HCT116 (cell line): Measurements from ENCODE around the gene ATP6V1G2. TPM values are rescaled to one million over a fixed set of nuclear protein-coding genes. Genes with fewer than 3 reads are reported as not detected.

Experiments
- ATAC-seq: fragments of 200-7000 bp; cut with Tn5 transposase; 2 replicates; pipeline ENCODE4 v1.9.1; 2020; ENCODE audit warnings: mild to moderate bottlenecking, moderate library complexity
- BruUV-seq: library from RNA; stranded (reverse); fragments of 400-500 nt; replicated peaks from 2 replicates; lab custom pipeline; 2021; lab: Mats Ljungman, UMichigan
- CTCF ChIA-PET: fragments of 300-600 bp; sonication (Branson Sonifier 250); formaldehyde crosslinking; loops from one replicate; lab custom pipeline; 2021; ENCODE audit warnings: antibody characterized with exemption; lab: Charles Lee
- POLR2A ChIA-PET: fragments of 300-600, 350-600 bp; sonication (Branson Sonifier 250); formaldehyde crosslinking; loops from one replicate; lab custom pipeline; 2021; ENCODE audit warnings: antibody characterized with exemption; lab: Charles Lee
- RAD21 ChIA-PET, 2 experiments: fragments of 300-600 bp; sonication (Branson Sonifier 250); formaldehyde crosslinking; loops; one replicate each; lab custom pipeline; 2023; ENCODE audit warnings: low total read pairs in 2 of 2; ENCODE audit not compliant: uncharacterized antibody in 2 of 2, unreplicated experiment in 2 of 2, low non-redundant PET in 1 of 2; lab: Charles Lee
- DNase-seq: peaks from one replicate; pipeline ENCODE4 v3.0.0-alpha.2; 2010; ENCODE audit warnings: low read depth, low spot score
- H2AFZ ChIP-seq: fragments of 200-600 bp; shearing (Covaris generic), sonication (generic); 2 replicates; pipeline ENCODE4 v1.6.1; 2017; ENCODE audit warnings: low read depth, mixed run types, mixed read lengths, antibody characterized with exemption, low read length; ENCODE audit not compliant: poor library complexity, severe bottlenecking
- H3K27ac ChIP-seq: 2 replicates; pipeline ENCODE4 v1.5.1; 2012; ENCODE audit warnings: low read depth, low read length
- H3K27me3 ChIP-seq: fragments of 200-600 bp; sonication (generic); 2 replicates; pipeline ENCODE4 v1.6.1; 2016; ENCODE audit warnings: mixed run types, low read length, mixed read lengths; ENCODE audit not compliant: insufficient read depth
- H3K36me3 ChIP-seq, 2 experiments: fragments of 200-500 bp in 1 of 2; fragments of 200-600 bp in 1 of 2; sonication (Bioruptor generic) in 1 of 2; sonication (generic) in 1 of 2; 2 replicates each; pipeline versions ENCODE4 v1.5.1 to v1.6.1; 2014 to 2016; ENCODE audit warnings: low read length in 2 of 2, inconsistent platforms in 1 of 2, mixed read lengths in 1 of 2, mixed run types in 1 of 2; ENCODE audit not compliant: insufficient read depth in 2 of 2, control insufficient read depth in 1 of 2
- H3K4me1 ChIP-seq, 2 experiments: fragments of 200-600 bp in 1 of 2; sonication (generic) in 1 of 2; 2 replicates each; pipeline versions ENCODE4 v1.5.1 to v1.6.1; 2012 to 2017; ENCODE audit warnings: low read length in 2 of 2, inconsistent platforms in 1 of 2, mild to moderate bottlenecking in 1 of 2, mixed read lengths in 1 of 2, mixed run types in 1 of 2, moderate library complexity in 1 of 2; ENCODE audit not compliant: insufficient read depth in 2 of 2, control insufficient read depth in 1 of 2
- H3K4me2 ChIP-seq: fragments of 200-600 bp; sonication (generic); 2 replicates; pipeline ENCODE4 v1.6.1; 2017; ENCODE audit warnings: mixed run types, low read length, mixed read lengths
- H3K4me3 ChIP-seq, 2 experiments: fragments of 200-600 bp in 1 of 2; sonication (generic) in 1 of 2; replicated peaks in 1 of 2; 2 replicates each; pipeline ENCODE4 v1.5.1; 2011 to 2016; ENCODE audit warnings: low read length in 2 of 2, control low read depth in 1 of 2, low read depth in 1 of 2, mild to moderate bottlenecking in 1 of 2, mixed read lengths in 1 of 2, mixed run types in 1 of 2
- H3K79me2 ChIP-seq: fragments of 200-600 bp; sonication (generic); 2 replicates; pipeline ENCODE4 v1.6.1; 2017; ENCODE audit warnings: mild to moderate bottlenecking, mixed run types, low read length, moderate library complexity, mixed read lengths; ENCODE audit not compliant: insufficient read depth
- H3K9ac ChIP-seq: fragments of 200-600 bp; sonication (generic); 2 replicates; pipeline ENCODE4 v1.6.1; 2016; ENCODE audit warnings: low read length, mixed read lengths
- H3K9me2 ChIP-seq: fragments of 200-600 bp; sonication (generic), shearing (Covaris generic); 2 replicates; pipeline ENCODE4 v1.6.1; 2017; ENCODE audit warnings: mixed run types, mild to moderate bottlenecking, moderate library complexity; ENCODE audit not compliant: insufficient read depth
- H3K9me3 ChIP-seq, 2 experiments: fragments of 200-500 bp in 1 of 2; fragments of 200-600 bp in 1 of 2; sonication (Bioruptor generic) in 1 of 2; sonication (generic) in 1 of 2; 2 replicates each; pipeline ENCODE4 v1.6.1; 2014 to 2017; ENCODE audit warnings: low read length in 2 of 2, mixed read lengths in 2 of 2, inconsistent platforms in 1 of 2, low read depth in 1 of 2, mild to moderate bottlenecking in 1 of 2, mixed run types in 1 of 2, moderate library complexity in 1 of 2; ENCODE audit not compliant: control insufficient read depth in 1 of 2, insufficient read depth in 1 of 2
- H4K20me1 ChIP-seq: fragments of 200-600 bp; sonication (generic), shearing (Covaris generic); 2 replicates; pipeline ENCODE4 v1.6.1; 2017; ENCODE audit warnings: mixed run types, mild to moderate bottlenecking, moderate library complexity; ENCODE audit not compliant: insufficient read depth
- CEBPB ChIP-seq: IDR thresholded peaks from 2 replicates; pipeline ENCODE4 v1.6.1; 2012; ENCODE audit warnings: low read depth
- ELF1 ChIP-seq: IDR thresholded peaks from 2 replicates; pipeline ENCODE4 v1.6.1; 2012; ENCODE audit warnings: low read depth, borderline replicate concordance
- EZH2phosphoT487 ChIP-seq: fragments of 200-600 bp; IDR thresholded peaks from 2 replicates; pipeline ENCODE4 v1.6.1; 2018; ENCODE audit warnings: antibody characterized with exemption, borderline replicate concordance
- FOSL1 ChIP-seq: IDR thresholded peaks from 2 replicates; pipeline ENCODE4 v1.6.1; 2012; ENCODE audit warnings: low read depth
- JUND ChIP-seq: IDR thresholded peaks from 2 replicates; pipeline ENCODE4 v1.6.1; 2012
- POLR2A ChIP-seq: IDR thresholded peaks from 2 replicates; pipeline ENCODE4 v1.7.0; 2011; ENCODE audit warnings: borderline replicate concordance; ENCODE audit not compliant: insufficient read depth, insufficient read length; ENCODE audit errors: extremely low read depth
- POLR2AphosphoS5 ChIP-seq: IDR thresholded peaks from 2 replicates; pipeline ENCODE4 v1.6.1; 2011; ENCODE audit warnings: mild to moderate bottlenecking, low read depth, low read length, moderate library complexity
- RAD21 ChIP-seq: IDR thresholded peaks from 2 replicates; pipeline ENCODE4 v1.6.1; 2012; ENCODE audit warnings: low read depth, mild to moderate bottlenecking
- SIN3A ChIP-seq: IDR thresholded peaks from 2 replicates; pipeline ENCODE4 v1.6.1; 2012; ENCODE audit warnings: low read depth
- SP1 ChIP-seq: IDR thresholded peaks from 2 replicates; pipeline ENCODE4 v1.6.1; 2012; ENCODE audit warnings: low read depth
- YY1 ChIP-seq: IDR thresholded peaks from 2 replicates; pipeline ENCODE4 v1.6.1; 2011; ENCODE audit warnings: low read length, low read depth, moderate library complexity, mild to moderate bottlenecking; ENCODE audit not compliant: insufficient replicate concordance; ENCODE audit errors: extremely low read depth
- ZNF274 ChIP-seq: fragments of 200-500 bp; sonication (Bioruptor generic); IDR thresholded peaks from 2 replicates; pipeline ENCODE4 v1.6.1; 2014; ENCODE audit warnings: mild to moderate bottlenecking, low read depth, low read length, inconsistent platforms
- intact Hi-C: fragments of 100-400 bp; cut with micrococcal nuclease; formaldehyde crosslinking; loops from 2 replicates; pipeline ENCODE4 v1.10.0; 2022
- total RNA-seq: library from RNA; stranded (reverse); gene quantifications from one replicate; pipeline ENCODE4 v1.2.1, GENCODE V29; 2021; ENCODE audit not compliant: unreplicated experiment
- TF ChIP-seq, protein P1 (sequence below), 3 experiments: fragments of 200-600 bp in 1 of 3; sonication (generic) in 1 of 3; IDR thresholded peaks in 2 of 3; conservative IDR thresholded peaks in 1 of 3; 2 replicates each; pipeline ENCODE4 v1.5.1; 2012 to 2017; ENCODE audit warnings: low read depth in 2 of 3, low read length in 2 of 3, antibody characterized with exemption in 1 of 3, borderline replicate concordance in 1 of 3, control low read depth in 1 of 3, mild to moderate bottlenecking in 1 of 3, mixed read lengths in 1 of 3, mixed run types in 1 of 3, moderate library complexity in 1 of 3; ENCODE audit not compliant: insufficient read depth in 1 of 3
- TF ChIP-seq, protein P2 (sequence below): IDR thresholded peaks from 2 replicates; pipeline ENCODE4 v1.6.1; 2012
- TF ChIP-seq, protein P3 (sequence below): IDR thresholded peaks from 2 replicates; pipeline ENCODE4 v1.6.1; 2011; ENCODE audit warnings: mild to moderate bottlenecking, low read length, moderate library complexity; ENCODE audit not compliant: insufficient replicate concordance; ENCODE audit errors: extremely low read depth

ATP6V1G2 gene
- total RNA-seq, 1 experiment from 2014 or later = 1.8 TPM

DNA sequence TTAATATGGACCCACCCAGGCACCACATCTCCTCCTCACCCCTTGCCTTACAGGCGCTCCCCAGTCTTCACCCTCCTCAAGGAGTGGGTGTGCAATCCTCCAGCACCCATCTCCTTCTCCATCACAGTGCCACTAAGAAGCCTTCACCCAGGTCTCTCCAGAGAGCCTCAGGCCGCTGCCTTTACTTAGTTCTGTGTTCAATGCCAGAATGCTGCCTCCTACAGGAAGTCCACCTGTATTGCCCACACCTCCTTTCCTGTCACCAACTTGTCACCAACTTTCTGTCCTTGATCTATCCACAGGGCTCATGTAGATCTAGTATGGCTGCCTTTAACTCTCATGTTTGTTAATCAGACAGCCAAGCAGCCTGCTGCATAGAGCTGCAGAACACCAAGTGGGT, 39.1 kb upstream of the ATP6V1G2 start:
- H3K36me3 ChIP-seq = no peaks in the 10 kb centered on the region
- intact Hi-C loops = no loop called here
- H2AFZ ChIP-seq = no peak overlapping the region
- H4K20me1 ChIP-seq = no peaks in the 10 kb centered on the region
- CTCF ChIA-PET = interaction anchor here (0.8 to 7.8 kb wide), 3 partner anchors 8 to 34 kb away, joined by 3 to 70 read pairs (median 5); no protein-coding TSS in a partner anchor
- H3K9me3 ChIP-seq = no peaks in the 10 kb centered on the region
- DNase-seq = peak; percentile 26
- H3K4me3 ChIP-seq = no peak overlapping the region
- H3K4me1 ChIP-seq = peaks cover 4 to 14% of the 10 kb centered on the region in 2 experiments; a peak in 2 of 4 replicates
- H3K9ac ChIP-seq = no peak overlapping the region
- peak; percentile 55 for ATAC-seq
- H3K4me2 ChIP-seq = no peak overlapping the region
- POLR2A ChIA-PET = no interaction called here
- BruUV-seq = no TSS peak
- no peaks in the 10 kb centered on the region for H3K79me2 ChIP-seq
- TF ChIP-seq, protein P1, sequence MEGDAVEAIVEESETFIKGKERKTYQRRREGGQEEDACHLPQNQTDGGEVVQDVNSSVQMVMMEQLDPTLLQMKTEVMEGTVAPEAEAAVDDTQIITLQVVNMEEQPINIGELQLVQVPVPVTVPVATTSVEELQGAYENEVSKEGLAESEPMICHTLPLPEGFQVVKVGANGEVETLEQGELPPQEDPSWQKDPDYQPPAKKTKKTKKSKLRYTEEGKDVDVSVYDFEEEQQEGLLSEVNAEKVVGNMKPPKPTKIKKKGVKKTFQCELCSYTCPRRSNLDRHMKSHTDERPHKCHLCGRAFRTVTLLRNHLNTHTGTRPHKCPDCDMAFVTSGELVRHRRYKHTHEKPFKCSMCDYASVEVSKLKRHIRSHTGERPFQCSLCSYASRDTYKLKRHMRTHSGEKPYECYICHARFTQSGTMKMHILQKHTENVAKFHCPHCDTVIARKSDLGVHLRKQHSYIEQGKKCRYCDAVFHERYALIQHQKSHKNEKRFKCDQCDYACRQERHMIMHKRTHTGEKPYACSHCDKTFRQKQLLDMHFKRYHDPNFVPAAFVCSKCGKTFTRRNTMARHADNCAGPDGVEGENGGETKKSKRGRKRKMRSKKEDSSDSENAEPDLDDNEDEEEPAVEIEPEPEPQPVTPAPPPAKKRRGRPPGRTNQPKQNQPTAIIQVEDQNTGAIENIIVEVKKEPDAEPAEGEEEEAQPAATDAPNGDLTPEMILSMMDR (IDR thresholded peaks at IDR 0.05 in 2 of 3, conservative IDR thresholded peaks at IDR 0.05 in 1 of 3; ENCODE audit: borderline replicate concordance in 1 of 3, insufficient read depth in 1 of 3, low read depth in 2 of 3, low read length in 2 of 3) = peak in 2 of 3 experiments; percentile 72 to 76; a peak in 4 of 6 replicates
- no peak for TF ChIP-seq ELF1
- no peak for TF ChIP-seq EZH2phosphoT487
- TF ChIP-seq SIN3A = no peak
- no peak for TF ChIP-seq SP1
- TF ChIP-seq JUND = no peak
- TF ChIP-seq RAD21 = peak; percentile 30; the same call in 1 of the 2 replicates
- TF ChIP-seq POLR2AphosphoS5 = no peak
- TF ChIP-seq, protein P2, sequence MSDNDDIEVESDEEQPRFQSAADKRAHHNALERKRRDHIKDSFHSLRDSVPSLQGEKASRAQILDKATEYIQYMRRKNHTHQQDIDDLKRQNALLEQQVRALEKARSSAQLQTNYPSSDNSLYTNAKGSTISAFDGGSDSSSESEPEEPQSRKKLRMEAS = no peak
- TF ChIP-seq YY1 = no peak
- no peak for TF ChIP-seq FOSL1
- TF ChIP-seq CEBPB = no peak
- TF ChIP-seq POLR2A = no peak
- TF ChIP-seq, protein P3, sequence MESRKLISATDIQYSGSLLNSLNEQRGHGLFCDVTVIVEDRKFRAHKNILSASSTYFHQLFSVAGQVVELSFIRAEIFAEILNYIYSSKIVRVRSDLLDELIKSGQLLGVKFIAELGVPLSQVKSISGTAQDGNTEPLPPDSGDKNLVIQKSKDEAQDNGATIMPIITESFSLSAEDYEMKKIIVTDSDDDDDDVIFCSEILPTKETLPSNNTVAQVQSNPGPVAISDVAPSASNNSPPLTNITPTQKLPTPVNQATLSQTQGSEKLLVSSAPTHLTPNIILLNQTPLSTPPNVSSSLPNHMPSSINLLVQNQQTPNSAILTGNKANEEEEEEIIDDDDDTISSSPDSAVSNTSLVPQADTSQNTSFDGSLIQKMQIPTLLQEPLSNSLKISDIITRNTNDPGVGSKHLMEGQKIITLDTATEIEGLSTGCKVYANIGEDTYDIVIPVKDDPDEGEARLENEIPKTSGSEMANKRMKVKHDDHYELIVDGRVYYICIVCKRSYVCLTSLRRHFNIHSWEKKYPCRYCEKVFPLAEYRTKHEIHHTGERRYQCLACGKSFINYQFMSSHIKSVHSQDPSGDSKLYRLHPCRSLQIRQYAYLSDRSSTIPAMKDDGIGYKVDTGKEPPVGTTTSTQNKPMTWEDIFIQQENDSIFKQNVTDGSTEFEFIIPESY = no peak
- no peak for TF ChIP-seq ZNF274
- TF ChIP-seq, all 23 proteins: peak for 2
- H3K27me3 ChIP-seq = no peaks in the 10 kb centered on the region
- H3K27ac ChIP-seq = no peak overlapping the region
- RAD21 ChIA-PET = no interaction called here
- H3K9me2 ChIP-seq = no peaks in the 10 kb centered on the region
